ENCODE data around the gene THSD4. TPM values are rescaled to one million over a fixed set of nuclear protein-coding genes. Genes with fewer than 3 reads are reported as not detected.

Gene THSD4
- total and polyA plus RNA-seq, 9 of the 15 experiments (the other 6 are each of a cell fraction or from before 2014, with no cell fraction given): 0.04 TPM; not detected in 5

GRCh38 chr15:71207141-71207540, 91.9 kb downstream of the THSD4 start (continued):
- no peak for TF ChIP-seq SAFB2 (IDR thresholded peaks at IDR 0.05; ENCODE audit: borderline replicate concordance, low read depth, low read length, severe bottlenecking)
- no peak for TF ChIP-seq STAG1 (CRISPR knock-in tag; IDR thresholded peaks at IDR 0.05; ENCODE audit: borderline replicate concordance)
- TF ChIP-seq ATF4 (CRISPR knock-in tag; IDR thresholded peaks at IDR 0.05): no peak
- TF ChIP-seq JUND (IDR thresholded peaks at IDR 0.05; ENCODE audit: borderline replicate concordance, low read depth, low read length): no peak
- TF ChIP-seq JUND (tag; IDR thresholded peaks at IDR 0.05; ENCODE audit: borderline replicate concordance, low read depth, low read length): no peak
- no peak for TF ChIP-seq NR2C2 (CRISPR knock-in tag; IDR thresholded peaks at IDR 0.05)
- TF ChIP-seq NR2C2 (tag; IDR thresholded peaks at IDR 0.05): no peak
- TF ChIP-seq SMAD2 (IDR thresholded peaks at IDR 0.05; ENCODE audit: low read depth, low read length): no peak
- no peak for TF ChIP-seq CBX2 (IDR thresholded peaks at IDR 0.05; ENCODE audit: insufficient read depth, low read length, poor library complexity, severe bottlenecking)
- TF ChIP-seq CREBBP (IDR thresholded peaks at IDR 0.05; ENCODE audit: low read depth, low read length): no peak
- TF ChIP-seq EP400 (IDR thresholded peaks at IDR 0.05): no peak
- TF ChIP-seq FOXP4 (CRISPR knock-in tag; IDR thresholded peaks at IDR 0.05; ENCODE audit: borderline replicate concordance): no peak
